WTC11 (cell line): ENCODE results near the gene NT5C3B. TPM values are rescaled to one million over a fixed set of nuclear protein-coding genes. Genes with fewer than 3 reads are reported as not detected.

ENCODE experiments used
- ATAC-seq: fragments of 200-7000 bp; cut with Tn5 transposase; 2 replicates; pipeline ENCODE4 v1.10.0; 2021; ENCODE audit warnings: mild to moderate bottlenecking, moderate library complexity
- CTCF ChIA-PET: fragments of 300-600 bp; sonication (Branson Sonifier 250); formaldehyde crosslinking; loops from one replicate; lab custom pipeline; 2021; ENCODE audit warnings: antibody characterized with exemption; lab: Charles Lee
- POLR2A ChIA-PET: fragments of 350-600 bp; sonication (Branson Sonifier 250); formaldehyde crosslinking; loops from one replicate; lab custom pipeline; 2021; ENCODE audit warnings: antibody characterized with exemption; lab: Charles Lee
- DNase-seq: peaks from one replicate; pipeline ENCODE4 v3.0.0; 2021; ENCODE audit warnings: low spot score
- H3K27ac Mint-ChIP-seq: 2 replicates; pipeline ENCODE4 v1.8.0; 2021; ENCODE audit warnings: mixed read lengths
- H3K27me3 Mint-ChIP-seq: 2 replicates; pipeline ENCODE4 v1.8.0; 2021; ENCODE audit warnings: low read depth, mild to moderate bottlenecking, moderate library complexity, mixed read lengths
- H3K36me3 Mint-ChIP-seq: 2 replicates; pipeline ENCODE4 v1.8.0; 2021; ENCODE audit warnings: mixed read lengths
- H3K4me1 Mint-ChIP-seq: 2 replicates; pipeline ENCODE4 v1.8.0; 2022; ENCODE audit warnings: mixed read lengths
- H3K4me3 Mint-ChIP-seq: 2 replicates; pipeline ENCODE4 v1.8.0; 2021; ENCODE audit warnings: mild to moderate bottlenecking, moderate library complexity, mixed read lengths
- H3K9me3 Mint-ChIP-seq: 2 replicates; pipeline ENCODE4 v1.8.0; 2021; ENCODE audit warnings: mixed read lengths
- CREB1 ChIP-seq: sonication (generic); formaldehyde crosslinking; IDR thresholded peaks from 2 replicates; pipeline ENCODE4 v1.8.0; 2023; ENCODE audit warnings: mild to moderate bottlenecking, missing genetic modification reagents
- CREM ChIP-seq: sonication (generic); formaldehyde crosslinking; IDR thresholded peaks from 2 replicates; pipeline ENCODE4 v1.8.1; 2022; ENCODE audit warnings: mild to moderate bottlenecking, missing genetic modification reagents, moderate library complexity
- FOXK1 ChIP-seq: sonication (generic); formaldehyde crosslinking; IDR thresholded peaks from 2 replicates; pipeline ENCODE4 v1.8.0; 2022; ENCODE audit warnings: mild to moderate bottlenecking, moderate library complexity, missing genetic modification reagents
- FOXP1 ChIP-seq: sonication (generic); formaldehyde crosslinking; IDR thresholded peaks from 2 replicates; pipeline ENCODE4 v1.8.0; 2022; ENCODE audit warnings: missing genetic modification reagents, mild to moderate bottlenecking, moderate library complexity, borderline replicate concordance
- IRF2 ChIP-seq: sonication (generic); formaldehyde crosslinking; IDR thresholded peaks from 2 replicates; pipeline ENCODE4 v1.8.0; 2022; ENCODE audit warnings: low read depth, missing genetic modification reagents, borderline replicate concordance
- JAZF1 ChIP-seq: fragments of 250-450 bp; sonication (Bioruptor Pico); IDR thresholded peaks from 2 replicates; pipeline ENCODE4 v1.9.0; 2021; ENCODE audit warnings: moderate library complexity, mild to moderate bottlenecking, inconsistent platforms
- NR1H2 ChIP-seq: sonication (generic); formaldehyde crosslinking; IDR thresholded peaks from 2 replicates; pipeline ENCODE4 v1.9.0; 2021; ENCODE audit warnings: mild to moderate bottlenecking, moderate library complexity, missing genetic modification reagents
- NR3C1 ChIP-seq: sonication (generic); formaldehyde crosslinking; conservative IDR thresholded peaks from 2 replicates; pipeline ENCODE4 v1.8.1; 2023; ENCODE audit warnings: low read depth, mild to moderate bottlenecking, missing genetic modification reagents
- RORB ChIP-seq: fragments of 250-450 bp; sonication (Bioruptor Pico); IDR thresholded peaks from 2 replicates; pipeline ENCODE4 v1.9.0; 2021; ENCODE audit warnings: mild to moderate bottlenecking
- SMAD3 ChIP-seq: sonication (generic); formaldehyde crosslinking; IDR thresholded peaks from 2 replicates; pipeline ENCODE4 v1.8.0; 2022; ENCODE audit warnings: missing genetic modification reagents, mild to moderate bottlenecking, borderline replicate concordance
- SMAD4 ChIP-seq: sonication (generic); formaldehyde crosslinking; IDR thresholded peaks from 2 replicates; pipeline ENCODE4 v1.8.0; 2022; ENCODE audit warnings: mild to moderate bottlenecking, missing genetic modification reagents
- ZNF121 ChIP-seq: sonication (generic); formaldehyde crosslinking; IDR thresholded peaks from 2 replicates; pipeline ENCODE4 v1.8.0; 2023; ENCODE audit warnings: missing genetic modification reagents
- ZNF263 ChIP-seq: sonication (generic); formaldehyde crosslinking; IDR thresholded peaks from 2 replicates; pipeline ENCODE4 v1.8.1; 2022; ENCODE audit warnings: low read depth, mild to moderate bottlenecking, moderate library complexity, missing genetic modification reagents
- ZNF671 ChIP-seq: fragments of 250-450 bp; sonication (Bioruptor Pico); IDR thresholded peaks from 2 replicates; pipeline ENCODE4 v1.8.0; 2021; ENCODE audit warnings: mild to moderate bottlenecking
- total RNA-seq: library from RNA; stranded (reverse); gene quantifications from 3 replicates; pipeline ENCODE4 v1.2.3, GENCODE V29; 2021
- TF ChIP-seq, protein P1 (sequence below): sonication (generic); formaldehyde crosslinking; IDR thresholded peaks from 2 replicates; pipeline ENCODE4 v1.8.1; 2022; ENCODE audit warnings: mild to moderate bottlenecking, moderate library complexity, missing genetic modification reagents
- TF ChIP-seq, protein P2 (sequence below): fragments of 250-450 bp; sonication (Bioruptor Pico); IDR thresholded peaks from 2 replicates; pipeline ENCODE4 v1.9.0; 2021; ENCODE audit warnings: mild to moderate bottlenecking
- TF ChIP-seq, protein P3 (sequence below): fragments of 250-450 bp; sonication (Bioruptor Pico); IDR thresholded peaks from 2 replicates; pipeline ENCODE4 v1.9.0; 2021; ENCODE audit warnings: mild to moderate bottlenecking
- TF ChIP-seq, protein P4 (sequence below): sonication (generic); formaldehyde crosslinking; IDR thresholded peaks from 2 replicates; pipeline ENCODE4 v1.8.0; 2023; ENCODE audit warnings: mild to moderate bottlenecking, missing genetic modification reagents
- TF ChIP-seq, protein P5 (sequence below): fragments of 250-450 bp; sonication (Bioruptor Pico); IDR thresholded peaks from 2 replicates; pipeline ENCODE4 v1.9.0; 2021; ENCODE audit warnings: mild to moderate bottlenecking, borderline replicate concordance
- TF ChIP-seq, protein P6 (sequence below): sonication (generic); formaldehyde crosslinking; IDR thresholded peaks from 2 replicates; pipeline ENCODE4 v1.8.1; 2022; ENCODE audit warnings: low read depth, missing genetic modification reagents, borderline replicate concordance

Gene NT5C3B
- total RNA-seq, 1 experiment from 2014 or later, result 58.1 TPM

DNA sequence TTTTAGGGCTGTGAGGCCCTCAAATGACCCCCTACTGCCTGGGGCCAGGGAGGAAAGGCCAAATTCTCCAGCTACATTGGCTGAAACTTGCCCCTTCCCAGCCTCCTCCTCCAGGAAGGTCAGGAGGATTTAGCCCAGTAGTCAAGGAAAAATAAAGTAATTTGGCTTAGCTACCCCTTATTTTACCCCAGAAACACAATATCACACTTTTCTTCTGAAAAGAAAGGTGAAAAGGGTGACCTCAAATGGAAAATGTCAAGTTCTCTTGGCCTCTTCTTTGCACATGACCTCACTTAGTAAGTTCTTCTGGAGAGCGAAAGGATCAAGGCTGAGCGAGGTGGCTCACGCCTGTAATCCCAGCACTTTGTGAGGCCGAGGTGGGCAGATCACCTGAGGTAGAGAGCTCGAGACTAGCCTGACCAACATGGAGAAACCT is 41.5 kb downstream of the NT5C3B start:
- no peak for TF ChIP-seq NR1H2 (CRISPR knock-in tag)
- no peak for TF ChIP-seq NR3C1 (CRISPR knock-in tag)
- TF ChIP-seq, protein P1, sequence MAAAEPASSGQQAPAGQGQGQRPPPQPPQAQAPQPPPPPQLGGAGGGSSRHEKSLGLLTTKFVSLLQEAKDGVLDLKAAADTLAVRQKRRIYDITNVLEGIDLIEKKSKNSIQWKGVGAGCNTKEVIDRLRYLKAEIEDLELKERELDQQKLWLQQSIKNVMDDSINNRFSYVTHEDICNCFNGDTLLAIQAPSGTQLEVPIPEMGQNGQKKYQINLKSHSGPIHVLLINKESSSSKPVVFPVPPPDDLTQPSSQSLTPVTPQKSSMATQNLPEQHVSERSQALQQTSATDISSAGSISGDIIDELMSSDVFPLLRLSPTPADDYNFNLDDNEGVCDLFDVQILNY (CRISPR knock-in tag), result no peak
- TF ChIP-seq RORB (CRISPR knock-in tag), result no peak
- Mint-ChIP-seq H3K4me3 (no peak overlapping the region), H3K4me1 (peaks cover 38% of the 10 kb centered on the region), H3K36me3 (no peaks in the 10 kb centered on the region), H3K9me3 (no peaks in the 10 kb centered on the region), H3K27me3 (peaks cover 46% of the 10 kb centered on the region), H3K27ac (no peak overlapping the region)
- POLR2A ChIA-PET, result interaction anchor here (0.5 to 9.9 kb wide), 5 partner anchors 9 to 629 kb away, joined by 3 to 142 read pairs (median 4); partner anchors contain the start of genes CAVIN1 and JUP
- CTCF ChIA-PET, result interaction anchor here (0.7 to 10.1 kb wide), 9 partner anchors 8 to 99 kb away, joined by 3 to 252 read pairs (median 4); partner anchors contain the start of genes JUP and KLHL11
- ATAC-seq (no peak), DNase-seq (no peak)

DNA sequence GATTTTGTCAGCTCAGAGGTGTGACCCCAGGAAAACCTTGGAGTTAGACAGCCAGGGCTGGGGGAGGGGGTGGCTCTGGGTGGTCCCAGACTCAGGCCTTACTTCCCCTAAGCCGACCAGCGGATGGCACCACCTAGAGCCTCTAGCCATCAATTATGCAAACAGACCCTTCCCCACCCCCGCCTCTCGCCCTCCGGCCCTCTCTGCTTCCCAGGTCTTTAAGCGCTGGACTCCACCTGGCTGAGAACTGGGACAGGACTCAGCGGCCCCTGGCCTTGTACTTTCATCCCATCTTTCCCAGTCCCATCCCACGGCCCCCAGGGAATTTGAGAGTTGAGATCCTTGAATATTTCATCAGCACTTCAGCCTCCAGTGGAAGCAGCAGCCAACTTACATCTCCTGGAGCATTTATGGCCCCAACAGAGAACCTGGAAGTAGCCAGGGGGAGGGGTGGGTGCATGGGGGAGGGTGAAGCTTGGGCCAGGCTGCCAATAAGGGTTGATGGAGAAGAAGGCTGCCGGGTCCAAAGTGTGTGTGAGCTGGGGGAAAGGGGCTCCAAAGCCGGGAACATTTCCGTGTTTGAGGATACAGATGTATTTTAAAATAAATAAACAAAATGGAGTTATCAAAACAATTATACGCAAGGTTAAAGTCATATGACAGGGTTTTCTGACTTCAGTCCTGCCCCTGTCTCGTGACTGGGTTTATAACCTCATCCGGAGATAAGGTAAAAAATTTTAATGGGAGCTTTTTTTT is 42.1 kb downstream of the NT5C3B start:
- H3K36me3 Mint-ChIP-seq, result no peaks in the 10 kb centered on the region
- ChIA-PET CTCF (interaction anchor here (0.7 to 10.1 kb wide), 8 partner anchors 8 to 98 kb away, joined by 3 to 252 read pairs (median 4); partner anchors contain the start of genes JUP and KLHL11), POLR2A (interaction anchor here (0.5 to 9.9 kb wide), 6 partner anchors 9 to 629 kb away, joined by 3 to 142 read pairs (median 4); partner anchors contain the start of genes CAVIN1 and JUP)
- H3K9me3 Mint-ChIP-seq, result no peaks in the 10 kb centered on the region
- peak; percentile 83 for DNase-seq
- peak; percentile 85 for ATAC-seq
- peaks cover 35% of the 10 kb centered on the region for H3K4me1 Mint-ChIP-seq
- H3K4me3 Mint-ChIP-seq, result peak overlapping the region; percentile 60
- H3K27me3 Mint-ChIP-seq, result peaks cover 46% of the 10 kb centered on the region
- H3K27ac Mint-ChIP-seq, result no peak overlapping the region
- no peak for TF ChIP-seq CREB1 (CRISPR knock-in tag)
- TF ChIP-seq FOXK1 (CRISPR knock-in tag), result 0 out of 2 replicates have a peak, but pooled peaks have one; percentile 23
- TF ChIP-seq, protein P2, sequence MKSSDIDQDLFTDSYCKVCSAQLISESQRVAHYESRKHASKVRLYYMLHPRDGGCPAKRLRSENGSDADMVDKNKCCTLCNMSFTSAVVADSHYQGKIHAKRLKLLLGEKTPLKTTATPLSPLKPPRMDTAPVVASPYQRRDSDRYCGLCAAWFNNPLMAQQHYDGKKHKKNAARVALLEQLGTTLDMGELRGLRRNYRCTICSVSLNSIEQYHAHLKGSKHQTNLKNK (CRISPR knock-in tag), result no peak
- TF ChIP-seq FOXP1 (CRISPR knock-in tag), result no peak
- TF ChIP-seq, protein P3, sequence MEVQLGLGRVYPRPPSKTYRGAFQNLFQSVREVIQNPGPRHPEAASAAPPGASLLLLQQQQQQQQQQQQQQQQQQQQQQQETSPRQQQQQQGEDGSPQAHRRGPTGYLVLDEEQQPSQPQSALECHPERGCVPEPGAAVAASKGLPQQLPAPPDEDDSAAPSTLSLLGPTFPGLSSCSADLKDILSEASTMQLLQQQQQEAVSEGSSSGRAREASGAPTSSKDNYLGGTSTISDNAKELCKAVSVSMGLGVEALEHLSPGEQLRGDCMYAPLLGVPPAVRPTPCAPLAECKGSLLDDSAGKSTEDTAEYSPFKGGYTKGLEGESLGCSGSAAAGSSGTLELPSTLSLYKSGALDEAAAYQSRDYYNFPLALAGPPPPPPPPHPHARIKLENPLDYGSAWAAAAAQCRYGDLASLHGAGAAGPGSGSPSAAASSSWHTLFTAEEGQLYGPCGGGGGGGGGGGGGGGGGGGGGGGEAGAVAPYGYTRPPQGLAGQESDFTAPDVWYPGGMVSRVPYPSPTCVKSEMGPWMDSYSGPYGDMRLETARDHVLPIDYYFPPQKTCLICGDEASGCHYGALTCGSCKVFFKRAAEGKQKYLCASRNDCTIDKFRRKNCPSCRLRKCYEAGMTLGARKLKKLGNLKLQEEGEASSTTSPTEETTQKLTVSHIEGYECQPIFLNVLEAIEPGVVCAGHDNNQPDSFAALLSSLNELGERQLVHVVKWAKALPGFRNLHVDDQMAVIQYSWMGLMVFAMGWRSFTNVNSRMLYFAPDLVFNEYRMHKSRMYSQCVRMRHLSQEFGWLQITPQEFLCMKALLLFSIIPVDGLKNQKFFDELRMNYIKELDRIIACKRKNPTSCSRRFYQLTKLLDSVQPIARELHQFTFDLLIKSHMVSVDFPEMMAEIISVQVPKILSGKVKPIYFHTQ, result no peak
- TF ChIP-seq ZNF671 (CRISPR knock-in tag), result no peak
- no peak for TF ChIP-seq JAZF1 (CRISPR knock-in tag)
- no peak for TF ChIP-seq ZNF121 (CRISPR knock-in tag)
- TF ChIP-seq RORB (CRISPR knock-in tag), result no peak
- 0 out of 2 replicates have a peak, but pooled peaks have one; percentile 12 for TF ChIP-seq SMAD4 (CRISPR knock-in tag)
- TF ChIP-seq, protein P4, sequence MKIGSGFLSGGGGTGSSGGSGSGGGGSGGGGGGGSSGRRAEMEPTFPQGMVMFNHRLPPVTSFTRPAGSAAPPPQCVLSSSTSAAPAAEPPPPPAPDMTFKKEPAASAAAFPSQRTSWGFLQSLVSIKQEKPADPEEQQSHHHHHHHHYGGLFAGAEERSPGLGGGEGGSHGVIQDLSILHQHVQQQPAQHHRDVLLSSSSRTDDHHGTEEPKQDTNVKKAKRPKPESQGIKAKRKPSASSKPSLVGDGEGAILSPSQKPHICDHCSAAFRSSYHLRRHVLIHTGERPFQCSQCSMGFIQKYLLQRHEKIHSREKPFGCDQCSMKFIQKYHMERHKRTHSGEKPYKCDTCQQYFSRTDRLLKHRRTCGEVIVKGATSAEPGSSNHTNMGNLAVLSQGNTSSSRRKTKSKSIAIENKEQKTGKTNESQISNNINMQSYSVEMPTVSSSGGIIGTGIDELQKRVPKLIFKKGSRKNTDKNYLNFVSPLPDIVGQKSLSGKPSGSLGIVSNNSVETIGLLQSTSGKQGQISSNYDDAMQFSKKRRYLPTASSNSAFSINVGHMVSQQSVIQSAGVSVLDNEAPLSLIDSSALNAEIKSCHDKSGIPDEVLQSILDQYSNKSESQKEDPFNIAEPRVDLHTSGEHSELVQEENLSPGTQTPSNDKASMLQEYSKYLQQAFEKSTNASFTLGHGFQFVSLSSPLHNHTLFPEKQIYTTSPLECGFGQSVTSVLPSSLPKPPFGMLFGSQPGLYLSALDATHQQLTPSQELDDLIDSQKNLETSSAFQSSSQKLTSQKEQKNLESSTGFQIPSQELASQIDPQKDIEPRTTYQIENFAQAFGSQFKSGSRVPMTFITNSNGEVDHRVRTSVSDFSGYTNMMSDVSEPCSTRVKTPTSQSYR (CRISPR knock-in tag), result peak; percentile 89
- no peak for TF ChIP-seq IRF2 (CRISPR knock-in tag)
- TF ChIP-seq CREM, result no peak
- TF ChIP-seq ZNF263 (CRISPR knock-in tag), result no peak
- TF ChIP-seq SMAD3 (CRISPR knock-in tag), result no peak
- TF ChIP-seq, protein P5, sequence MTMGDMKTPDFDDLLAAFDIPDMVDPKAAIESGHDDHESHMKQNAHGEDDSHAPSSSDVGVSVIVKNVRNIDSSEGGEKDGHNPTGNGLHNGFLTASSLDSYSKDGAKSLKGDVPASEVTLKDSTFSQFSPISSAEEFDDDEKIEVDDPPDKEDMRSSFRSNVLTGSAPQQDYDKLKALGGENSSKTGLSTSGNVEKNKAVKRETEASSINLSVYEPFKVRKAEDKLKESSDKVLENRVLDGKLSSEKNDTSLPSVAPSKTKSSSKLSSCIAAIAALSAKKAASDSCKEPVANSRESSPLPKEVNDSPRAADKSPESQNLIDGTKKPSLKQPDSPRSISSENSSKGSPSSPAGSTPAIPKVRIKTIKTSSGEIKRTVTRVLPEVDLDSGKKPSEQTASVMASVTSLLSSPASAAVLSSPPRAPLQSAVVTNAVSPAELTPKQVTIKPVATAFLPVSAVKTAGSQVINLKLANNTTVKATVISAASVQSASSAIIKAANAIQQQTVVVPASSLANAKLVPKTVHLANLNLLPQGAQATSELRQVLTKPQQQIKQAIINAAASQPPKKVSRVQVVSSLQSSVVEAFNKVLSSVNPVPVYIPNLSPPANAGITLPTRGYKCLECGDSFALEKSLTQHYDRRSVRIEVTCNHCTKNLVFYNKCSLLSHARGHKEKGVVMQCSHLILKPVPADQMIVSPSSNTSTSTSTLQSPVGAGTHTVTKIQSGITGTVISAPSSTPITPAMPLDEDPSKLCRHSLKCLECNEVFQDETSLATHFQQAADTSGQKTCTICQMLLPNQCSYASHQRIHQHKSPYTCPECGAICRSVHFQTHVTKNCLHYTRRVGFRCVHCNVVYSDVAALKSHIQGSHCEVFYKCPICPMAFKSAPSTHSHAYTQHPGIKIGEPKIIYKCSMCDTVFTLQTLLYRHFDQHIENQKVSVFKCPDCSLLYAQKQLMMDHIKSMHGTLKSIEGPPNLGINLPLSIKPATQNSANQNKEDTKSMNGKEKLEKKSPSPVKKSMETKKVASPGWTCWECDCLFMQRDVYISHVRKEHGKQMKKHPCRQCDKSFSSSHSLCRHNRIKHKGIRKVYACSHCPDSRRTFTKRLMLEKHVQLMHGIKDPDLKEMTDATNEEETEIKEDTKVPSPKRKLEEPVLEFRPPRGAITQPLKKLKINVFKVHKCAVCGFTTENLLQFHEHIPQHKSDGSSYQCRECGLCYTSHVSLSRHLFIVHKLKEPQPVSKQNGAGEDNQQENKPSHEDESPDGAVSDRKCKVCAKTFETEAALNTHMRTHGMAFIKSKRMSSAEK (CRISPR knock-in tag), result no peak
- TF ChIP-seq, protein P6, sequence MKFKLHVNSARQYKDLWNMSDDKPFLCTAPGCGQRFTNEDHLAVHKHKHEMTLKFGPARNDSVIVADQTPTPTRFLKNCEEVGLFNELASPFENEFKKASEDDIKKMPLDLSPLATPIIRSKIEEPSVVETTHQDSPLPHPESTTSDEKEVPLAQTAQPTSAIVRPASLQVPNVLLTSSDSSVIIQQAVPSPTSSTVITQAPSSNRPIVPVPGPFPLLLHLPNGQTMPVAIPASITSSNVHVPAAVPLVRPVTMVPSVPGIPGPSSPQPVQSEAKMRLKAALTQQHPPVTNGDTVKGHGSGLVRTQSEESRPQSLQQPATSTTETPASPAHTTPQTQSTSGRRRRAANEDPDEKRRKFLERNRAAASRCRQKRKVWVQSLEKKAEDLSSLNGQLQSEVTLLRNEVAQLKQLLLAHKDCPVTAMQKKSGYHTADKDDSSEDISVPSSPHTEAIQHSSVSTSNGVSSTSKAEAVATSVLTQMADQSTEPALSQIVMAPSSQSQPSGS, result no peak
